HepG2 (cell line): ENCODE measurements around the gene HIF3A. TPM values are rescaled to one million over a fixed set of nuclear protein-coding genes. Genes with fewer than 3 reads are reported as not detected.

Experiments used
- ATF5 ChIP-seq: sonication (generic); formaldehyde crosslinking; IDR thresholded peaks from 2 replicates; pipeline ENCODE4 v1.4.0; 2020; ENCODE audit warnings: mild to moderate bottlenecking, low read depth, missing genetic modification reagents
- CSRNP1 ChIP-seq: sonication (generic); formaldehyde crosslinking; IDR thresholded peaks from 2 replicates; pipeline ENCODE4 v1.8.1; 2023; ENCODE audit warnings: mild to moderate bottlenecking, missing genetic modification reagents
- DZIP1 ChIP-seq: sonication (generic); formaldehyde crosslinking; IDR thresholded peaks from 2 replicates; pipeline ENCODE4 v1.5.0; 2020; ENCODE audit warnings: mild to moderate bottlenecking, missing genetic modification reagents
- FOSL2 ChIP-seq: sonication (generic); formaldehyde crosslinking; IDR thresholded peaks from 2 replicates; pipeline ENCODE4 v1.4.0; 2020; ENCODE audit warnings: missing genetic modification reagents
- HES4 ChIP-seq: sonication (generic); formaldehyde crosslinking; IDR thresholded peaks from 2 replicates; pipeline ENCODE4 v1.9.0; 2021; ENCODE audit warnings: mild to moderate bottlenecking, missing genetic modification reagents, borderline replicate concordance
- HNRNPL ChIP-seq: fragments of 200-400 bp; formaldehyde crosslinking; IDR thresholded peaks from 2 replicates; pipeline ENCODE4 v1.6.1; 2017; ENCODE audit warnings: mild to moderate bottlenecking, low read depth, low read length
- KAT8 ChIP-seq: IDR thresholded peaks from 2 replicates; pipeline ENCODE4 v1.6.1; 2016; ENCODE audit warnings: missing genetic modification reagents, missing compliant biosample characterization
- NPAS2 ChIP-seq: sonication (generic); formaldehyde crosslinking; IDR thresholded peaks from 2 replicates; pipeline ENCODE4 v1.8.0; 2022; ENCODE audit warnings: mild to moderate bottlenecking, missing genetic modification reagents, borderline replicate concordance
- NR2C2 ChIP-seq: sonication (generic); formaldehyde crosslinking; IDR thresholded peaks from 2 replicates; pipeline ENCODE4 v1.4.0; 2020; ENCODE audit warnings: missing genetic modification reagents, mild to moderate bottlenecking, moderate library complexity, borderline replicate concordance
- SP4 ChIP-seq: sonication (generic); formaldehyde crosslinking; IDR thresholded peaks from 2 replicates; pipeline ENCODE4 v1.8.1; 2023; ENCODE audit warnings: mild to moderate bottlenecking, missing genetic modification reagents
- STAT5B ChIP-seq: sonication (generic); formaldehyde crosslinking; IDR thresholded peaks from 2 replicates; pipeline ENCODE4 v1.4.0; 2020; ENCODE audit warnings: missing genetic modification reagents
- TFAP4 ChIP-seq: sonication (generic); IDR thresholded peaks from 2 replicates; pipeline ENCODE4 v1.6.1; 2016; ENCODE audit warnings: low read depth, borderline replicate concordance
- TRAFD1 ChIP-seq: sonication (generic); formaldehyde crosslinking; IDR thresholded peaks from 2 replicates; pipeline ENCODE4 v1.5.1; 2020; ENCODE audit warnings: missing genetic modification reagents, mild to moderate bottlenecking, borderline replicate concordance
- ZKSCAN1 ChIP-seq: fragments of 150-350 bp; IDR thresholded peaks from 2 replicates; pipeline ENCODE4 v1.6.1; 2014; ENCODE audit warnings: low read length
- ZNF101 ChIP-seq: sonication (generic); formaldehyde crosslinking; IDR thresholded peaks from 2 replicates; pipeline ENCODE4 v1.4.0; 2020; ENCODE audit warnings: mild to moderate bottlenecking, low read depth, missing genetic modification reagents, borderline replicate concordance
- ZNF20 ChIP-seq: sonication (generic); formaldehyde crosslinking; IDR thresholded peaks from 2 replicates; pipeline ENCODE4 v1.4.0; 2020; ENCODE audit warnings: mild to moderate bottlenecking, moderate library complexity, missing genetic modification reagents
- ZNF564 ChIP-seq: sonication (generic); formaldehyde crosslinking; IDR thresholded peaks from 2 replicates; pipeline ENCODE4 v1.8.1; 2023; ENCODE audit warnings: mild to moderate bottlenecking, missing genetic modification reagents
- ZNF720 ChIP-seq: sonication (generic); formaldehyde crosslinking; IDR thresholded peaks from 2 replicates; pipeline ENCODE4 v1.4.0; 2020; ENCODE audit warnings: missing genetic modification reagents
- ZNF746 ChIP-seq: sonication (generic); formaldehyde crosslinking; IDR thresholded peaks from 2 replicates; pipeline ENCODE4 v1.8.0; 2022; ENCODE audit warnings: mild to moderate bottlenecking, missing genetic modification reagents
- ZNF775 ChIP-seq: sonication (generic); formaldehyde crosslinking; IDR thresholded peaks from 2 replicates; pipeline ENCODE4 v1.4.0; 2020; ENCODE audit warnings: missing genetic modification reagents, mild to moderate bottlenecking, moderate library complexity, borderline replicate concordance
- ZNF790 ChIP-seq: sonication (generic); formaldehyde crosslinking; IDR thresholded peaks from 2 replicates; pipeline ENCODE4 v1.8.0; 2022; ENCODE audit warnings: missing genetic modification reagents, mild to moderate bottlenecking, borderline replicate concordance
- polyA plus RNA-seq, 8 experiments: library from polyadenylated mRNA; depleted of rRNA in 3 of 8; stranded (reverse) in 7 of 8; unstranded in 1 of 8; fragments of >200 nt; fragmentation: Illumina TruSeq in 4 of 8; extraction: Trizol in 4 of 8; gene quantifications; 2 replicates each; pipeline versions ENCODE4 v1.2.1 to v1.2.3, GENCODE V29; 2011 to 2016; ENCODE audit warnings: low read depth in 4 of 8, missing spikeins in 1 of 8, mixed read lengths in 1 of 8; ENCODE audit not compliant: insufficient read depth in 1 of 8
- total RNA-seq, 5 experiments: library from RNA; depleted of rRNA; stranded (reverse); fragments of >200 nt; fragmentation: Illumina TruSeq; extraction: Trizol; gene quantifications; 2 replicates each; pipeline ENCODE4 v1.2.3, GENCODE V29; 2016; ENCODE audit warnings: low read depth in 1 of 5

The HIF3A gene
- total and polyA plus RNA-seq, 2 of the 13 experiments (the other 11 are each of a cell fraction or from before 2014, with no cell fraction given): 0.09 to 0.22 TPM

- TF ChIP-seq DZIP1 (CRISPR knock-in tag): no peak
- no peak for TF ChIP-seq TRAFD1
- TF ChIP-seq ZNF20 (CRISPR knock-in tag): no peak
- no peak for TF ChIP-seq ZNF101 (CRISPR knock-in tag)
- TF ChIP-seq ZNF746: no peak
- TF ChIP-seq ZKSCAN1: no peak
- TF ChIP-seq KAT8 (CRISPR knock-in tag): peak; percentile 47; the same call in 1 of the 2 replicates
- TF ChIP-seq SP4: no peak
- TF ChIP-seq CSRNP1 (CRISPR knock-in tag): no peak; the same call in 1 of the 2 replicates
- no peak for TF ChIP-seq ATF5
- peak; percentile 46; the same call in 1 of the 2 replicates for TF ChIP-seq FOSL2
- no peak for TF ChIP-seq ZNF790 (CRISPR knock-in tag)
- no peak for TF ChIP-seq ZNF775 (CRISPR knock-in tag)
- TF ChIP-seq ZNF564 (CRISPR knock-in tag): no peak
- TF ChIP-seq ZNF720 (CRISPR knock-in tag): no peak
- TF ChIP-seq HES4: no peak
- TF ChIP-seq TFAP4: 0 out of 2 replicates have a peak, but pooled peaks have one; percentile 14
- TF ChIP-seq HNRNPL: no peak
- no peak for TF ChIP-seq STAT5B (CRISPR knock-in tag)
- TF ChIP-seq NPAS2: no peak
- TF ChIP-seq NR2C2 (CRISPR knock-in tag): peak; percentile 38; the same call in 1 of the 2 replicates
These were observed 58.6 kb downstream of the HIF3A start (continued) for GRCh38 chr19:46355234-46356148.
